Astrocyte (in vitro differentiated cells and primary cell): Measurements from ENCODE around the gene CCDC85B. TPM values are rescaled to one million over a fixed set of nuclear protein-coding genes. Genes with fewer than 3 reads are reported as not detected.
"Not testable (repeated sequence)": the region's sequence is repeated elsewhere in the genome, so short reads cannot be mapped to it uniquely, and the experiment has no call there.

Source experiments
- DNase-seq: peaks from one replicate; pipeline ENCODE4 v3.0.0-alpha.2; 2010; ENCODE audit warnings: low read depth
- FAIRE-seq: peaks from 2 replicates; lab custom pipeline; 2011; peaks lifted over from hg19 to GRCh38; lab: Jason Lieb, UNC
- H2AFZ ChIP-seq: 2 replicates; pipeline ENCODE4 v1.6.0; 2012; ENCODE audit warnings: low read depth, low read length, inconsistent platforms
- H3K27ac ChIP-seq: 2 replicates; pipeline ENCODE4 v1.5.1; 2011; ENCODE audit warnings: low read depth, low read length, inconsistent platforms
- H3K27me3 ChIP-seq: 2 replicates; pipeline ENCODE4 v1.6.0; 2011; ENCODE audit warnings: low read length, inconsistent platforms; ENCODE audit not compliant: insufficient read depth
- H3K36me3 ChIP-seq: 2 replicates; pipeline ENCODE4 v1.5.1; 2011; ENCODE audit warnings: low read length, inconsistent platforms; ENCODE audit not compliant: insufficient read depth
- H3K4me1 ChIP-seq: 2 replicates; pipeline ENCODE4 v1.5.1; 2011; ENCODE audit warnings: low read length, inconsistent platforms; ENCODE audit not compliant: insufficient read depth
- H3K4me2 ChIP-seq: 2 replicates; pipeline ENCODE4 v1.6.0; 2012; ENCODE audit warnings: low read length, inconsistent platforms
- H3K4me3 ChIP-seq: 2 replicates; pipeline ENCODE4 v1.5.1; 2011; ENCODE audit warnings: low read depth, mild to moderate bottlenecking, low read length, inconsistent platforms; ENCODE audit not compliant: insufficient read depth
- H3K79me2 ChIP-seq: 2 replicates; pipeline ENCODE4 v1.6.0; 2012; ENCODE audit warnings: mild to moderate bottlenecking, low read length, inconsistent platforms; ENCODE audit not compliant: insufficient read depth
- H3K9ac ChIP-seq: 2 replicates; pipeline ENCODE4 v1.6.0; 2012; ENCODE audit warnings: mild to moderate bottlenecking, low read length, inconsistent platforms
- H3K9me3 ChIP-seq: 2 replicates; pipeline ENCODE4 v1.5.1; 2012; ENCODE audit warnings: low read depth, mild to moderate bottlenecking, low read length, inconsistent platforms; ENCODE audit not compliant: insufficient read depth
- H4K20me1 ChIP-seq: 2 replicates; pipeline ENCODE4 v1.6.0; 2012; ENCODE audit warnings: low read length, inconsistent platforms; ENCODE audit not compliant: insufficient read depth
- H3K27ac Mint-ChIP-seq: one replicate; pipeline ENCODE4 v1.8.0; 2021; ENCODE audit warnings: mild to moderate bottlenecking, mixed read lengths; ENCODE audit not compliant: unreplicated experiment
- H3K27me3 Mint-ChIP-seq: one replicate; pipeline ENCODE4 v1.8.0; 2021; ENCODE audit warnings: low read depth, mixed read lengths; ENCODE audit not compliant: unreplicated experiment
- H3K36me3 Mint-ChIP-seq: one replicate; pipeline ENCODE4 v1.8.0; 2021; ENCODE audit warnings: low read depth, mixed read lengths; ENCODE audit not compliant: unreplicated experiment
- H3K4me1 Mint-ChIP-seq: one replicate; pipeline ENCODE4 v1.8.0; 2021; ENCODE audit warnings: low read depth, mixed read lengths; ENCODE audit not compliant: unreplicated experiment
- H3K4me3 Mint-ChIP-seq: one replicate; pipeline ENCODE4 v1.8.0; 2021; ENCODE audit warnings: mild to moderate bottlenecking, moderate library complexity, mixed read lengths; ENCODE audit not compliant: unreplicated experiment
- H3K9me3 Mint-ChIP-seq: one replicate; pipeline ENCODE4 v1.8.0; 2021; ENCODE audit warnings: mild to moderate bottlenecking, mixed read lengths; ENCODE audit not compliant: unreplicated experiment
- CTCF ChIP-seq: IDR thresholded peaks from 2 replicates; pipeline ENCODE4 v1.5.1; 2011; ENCODE audit warnings: low read depth, mild to moderate bottlenecking, inconsistent platforms, low read length, moderate library complexity; ENCODE audit not compliant: insufficient read depth
- EZH2 ChIP-seq: IDR thresholded peaks from 2 replicates; pipeline ENCODE4 v1.6.1; 2012; ENCODE audit warnings: mild to moderate bottlenecking, low read length, inconsistent platforms; ENCODE audit not compliant: insufficient read depth
- total RNA-seq: library from RNA; stranded (reverse); gene quantifications from 2 replicates; pipeline ENCODE4 v1.2.1, GENCODE V29; 2021

Gene CCDC85B
- total RNA-seq, 1 donor from 2014 or later: 31.4 TPM

DNA sequence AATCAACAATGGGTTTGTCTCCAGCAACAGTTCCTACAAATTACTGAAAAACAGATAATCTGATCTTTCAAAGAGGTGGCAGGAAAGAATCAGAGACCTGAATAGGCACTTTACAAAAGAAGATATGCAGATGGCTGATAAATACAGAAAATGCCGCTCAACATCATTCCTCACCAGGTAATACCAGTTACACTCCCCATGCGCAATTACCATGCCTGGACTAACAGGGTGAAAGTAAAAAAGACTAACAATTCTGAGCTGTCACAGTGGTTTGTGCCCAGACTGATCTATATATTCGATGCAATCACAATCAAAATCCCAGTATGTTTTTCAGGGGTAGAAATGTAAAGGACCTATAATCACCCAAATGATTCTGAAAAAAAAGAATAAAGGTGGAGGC lies 46.7 kb upstream of the CCDC85B start:
- H3K4me3 ChIP-seq: no peak overlapping the region
- no peak overlapping the region for H3K27ac Mint-ChIP-seq
- no peaks in the 10 kb centered on the region for H3K4me1 ChIP-seq
- H2AFZ ChIP-seq: no peak overlapping the region
- FAIRE-seq (no peak), DNase-seq (no peak)
- H3K27ac ChIP-seq: no peak overlapping the region
- TF ChIP-seq EZH2 (no peak), CTCF (no peak)
- no peaks in the 10 kb centered on the region for H3K4me1 Mint-ChIP-seq
- no peaks in the 10 kb centered on the region for H3K79me2 ChIP-seq
- H3K4me3 Mint-ChIP-seq: no peak overlapping the region
- H3K4me2 ChIP-seq: no peak overlapping the region
- H4K20me1 ChIP-seq: no peaks in the 10 kb centered on the region
- H3K9me3 ChIP-seq: no peaks in the 10 kb centered on the region
- H3K36me3 ChIP-seq: no peaks in the 10 kb centered on the region
- H3K36me3 Mint-ChIP-seq: peaks cover 3% of the 10 kb centered on the region
- no peaks in the 10 kb centered on the region for H3K27me3 ChIP-seq
- no peak overlapping the region for H3K9ac ChIP-seq
- no peaks in the 10 kb centered on the region for H3K9me3 Mint-ChIP-seq
- H3K27me3 Mint-ChIP-seq: peaks cover 4% of the 10 kb centered on the region

DNA sequence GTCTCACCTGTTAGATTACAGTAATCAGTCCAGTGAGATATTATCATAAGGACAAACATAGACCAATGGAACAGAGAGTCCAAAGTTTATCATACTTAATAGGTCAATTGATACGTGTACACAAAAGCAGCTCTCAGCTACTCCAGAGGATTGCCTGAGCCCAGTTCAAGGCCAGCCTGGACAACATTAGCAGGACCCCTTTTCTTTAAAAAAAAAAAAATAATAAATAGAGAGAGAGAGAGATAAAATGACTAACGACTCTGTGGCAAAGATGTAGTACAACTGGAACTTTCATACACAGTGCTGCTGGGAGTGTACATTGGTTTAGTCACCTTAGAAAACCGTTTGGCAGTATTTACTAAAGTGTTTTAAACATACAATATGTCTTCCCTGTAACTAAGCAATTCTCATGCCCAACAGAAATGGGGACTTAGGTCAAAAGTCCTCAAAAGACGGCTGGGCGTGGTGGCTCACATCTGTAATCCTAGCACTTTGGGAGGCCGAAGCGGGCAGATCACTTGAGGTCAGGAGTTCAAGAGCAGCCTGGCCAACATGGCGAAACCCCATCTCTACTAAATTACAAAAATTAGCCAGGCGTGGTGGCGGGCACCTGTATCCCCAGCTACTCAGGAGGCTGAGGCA lies 46.1 kb upstream of the CCDC85B start:
- Histone ChIP-seq H3K27me3 (no peaks in the 10 kb centered on the region), H4K20me1 (no peaks in the 10 kb centered on the region), H3K4me1 (no peaks in the 10 kb centered on the region), H3K9ac (no peak overlapping the region), H2AFZ (no peak overlapping the region), H3K4me3 (no peak overlapping the region), H3K9me3 (no peaks in the 10 kb centered on the region), H3K4me2 (no peak overlapping the region), H3K79me2 (no peaks in the 10 kb centered on the region), H3K27ac (no peak overlapping the region), H3K36me3 (no peaks in the 10 kb centered on the region)
- no peak for TF ChIP-seq EZH2
- TF ChIP-seq CTCF: no peak
- Mint-ChIP-seq H3K4me3 (no peak overlapping the region), H3K4me1 (no peaks in the 10 kb centered on the region), H3K9me3 (no peaks in the 10 kb centered on the region), H3K27me3 (peaks cover 4% of the 10 kb centered on the region), H3K27ac (no peak overlapping the region), H3K36me3 (peaks cover 3% of the 10 kb centered on the region)
- DNase-seq (no peak), FAIRE-seq (no peak)

- H3K27me3 Mint-ChIP-seq: peaks cover 4% of the 10 kb centered on the region
- H3K36me3 Mint-ChIP-seq: peaks cover 16% of the 10 kb centered on the region
- TF ChIP-seq CTCF (no peak), EZH2 (no peak)
- no peaks in the 10 kb centered on the region for H3K9me3 Mint-ChIP-seq
- Histone ChIP-seq H3K27me3 (no peaks in the 10 kb centered on the region), H3K9ac (no peak overlapping the region), H2AFZ (no peak overlapping the region), H3K4me2 (no peak overlapping the region), H4K20me1 (peaks cover 23% of the 10 kb centered on the region), H3K4me3 (no peak overlapping the region), H3K79me2 (no peaks in the 10 kb centered on the region), H3K4me1 (no peaks in the 10 kb centered on the region), H3K27ac (no peak overlapping the region), H3K9me3 (no peaks in the 10 kb centered on the region), H3K36me3 (peaks cover 3% of the 10 kb centered on the region)
- FAIRE-seq: no peak
- H3K4me1 Mint-ChIP-seq: peaks cover 12% of the 10 kb centered on the region
- no peak overlapping the region for H3K4me3 Mint-ChIP-seq
- no peak for DNase-seq
- no peak overlapping the region for H3K27ac Mint-ChIP-seq
Observed at GRCh38 chr11:65847746-65848145, 42.7 kb upstream of the CCDC85B start.

- not testable (repeated sequence) for H3K79me2 ChIP-seq, H3K4me3 ChIP-seq, DNase-seq, H3K27ac Mint-ChIP-seq, FAIRE-seq, H3K4me2 ChIP-seq, H3K9ac ChIP-seq, H3K27me3 Mint-ChIP-seq, H3K27me3 ChIP-seq, H3K27ac ChIP-seq, H3K9me3 ChIP-seq, H2AFZ ChIP-seq, H3K4me3 Mint-ChIP-seq, H3K9me3 Mint-ChIP-seq, H3K4me1 ChIP-seq
- Histone ChIP-seq H3K36me3 (peaks cover 11% of the 10 kb centered on the region), H4K20me1 (peaks cover 32% of the 10 kb centered on the region)
- H3K4me1 Mint-ChIP-seq: peaks cover 18% of the 10 kb centered on the region
- H3K36me3 Mint-ChIP-seq: peaks cover 20% of the 10 kb centered on the region
Observed at GRCh38 chr11:65848693-65849092, 41.8 kb upstream of the CCDC85B start.
